Mesothelial cell of epicardium (in vitro differentiated cells): Measurements from ENCODE around the gene KLRK1. TPM values are rescaled to one million over a fixed set of nuclear protein-coding genes. Genes with fewer than 3 reads are reported as not detected.
"Not testable (repeated sequence)": the region's sequence is repeated elsewhere in the genome, so short reads cannot be mapped to it uniquely, and the experiment has no call there.

Experiments
- DNase-seq, 2 experiments: peaks; one replicate each; pipeline ENCODE4 v3.0.0; 2021; ENCODE audit warnings: low spot score in 2 of 2; ENCODE audit not compliant: unreplicated experiment in 2 of 2
- H3K27ac Mint-ChIP-seq: 2 replicates; pipeline ENCODE4 v1.8.0; 2021; ENCODE audit warnings: mixed read lengths
- H3K27me3 Mint-ChIP-seq: 2 replicates; pipeline ENCODE4 v1.8.0; 2021; ENCODE audit warnings: low read depth, mixed read lengths
- H3K36me3 Mint-ChIP-seq: 2 replicates; pipeline ENCODE4 v1.8.0; 2021; ENCODE audit warnings: mixed read lengths
- H3K4me1 Mint-ChIP-seq: 2 replicates; pipeline ENCODE4 v1.8.0; 2021; ENCODE audit warnings: mixed read lengths
- H3K4me3 Mint-ChIP-seq: 2 replicates; pipeline ENCODE4 v1.8.0; 2021; ENCODE audit warnings: mild to moderate bottlenecking, moderate library complexity, mixed read lengths
- H3K9me3 Mint-ChIP-seq: 2 replicates; pipeline ENCODE4 v1.8.0; 2021; ENCODE audit warnings: mixed read lengths
- total RNA-seq: library from RNA; stranded (reverse); gene quantifications from 3 replicates; pipeline ENCODE4 v1.2.1, GENCODE V29; 2021
- TF ChIP-seq, protein P1 (sequence below): fragments of 200-600 bp; sonication (generic); IDR thresholded peaks from one replicate; pipeline ENCODE4 v1.5.0; 2021; ENCODE audit warnings: antibody characterized with exemption; ENCODE audit not compliant: unreplicated experiment

The KLRK1 gene
- total RNA-seq, 1 donor from 2014 or later: not detected

DNA sequence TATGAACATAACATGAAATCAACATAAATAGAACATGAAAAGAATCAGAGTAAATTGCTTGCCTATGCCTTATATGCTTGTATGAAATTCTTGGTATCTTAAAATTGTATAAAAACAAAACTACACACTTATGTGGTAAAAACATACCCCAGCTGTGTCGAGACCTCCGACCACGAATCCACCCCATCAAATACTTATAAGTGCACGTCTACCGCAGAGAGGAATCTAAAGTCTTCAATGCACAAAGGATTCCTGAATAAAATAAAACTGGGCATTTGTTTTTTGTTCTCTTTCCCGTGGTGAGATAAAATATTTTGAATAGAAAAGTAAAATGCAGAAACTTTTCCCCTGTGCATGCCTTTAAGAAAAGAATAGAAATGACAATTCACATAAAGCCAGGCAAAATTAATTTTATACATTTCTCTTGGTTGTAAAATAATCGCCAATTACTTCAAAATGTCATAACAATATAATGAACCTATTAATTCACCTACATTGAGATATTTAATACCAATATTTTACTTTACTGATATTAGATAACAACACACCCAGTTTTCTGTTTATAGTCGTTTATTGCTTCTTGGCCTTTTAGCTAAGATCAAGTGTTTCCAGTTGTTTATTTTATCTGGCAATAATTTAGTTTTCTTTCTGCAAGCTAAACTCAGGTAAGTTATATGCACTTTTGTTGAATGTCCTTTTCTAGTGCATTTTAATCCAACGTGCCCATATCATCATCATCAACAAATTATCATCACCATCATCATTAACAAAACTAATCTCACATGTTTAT is 1.0 kb downstream of the KLRK1 start:
- Mint-ChIP-seq H3K27me3 (no peaks in the 10 kb centered on the region), H3K27ac (no peak overlapping the region), H3K9me3 (peaks cover 12% of the 10 kb centered on the region), H3K4me1 (no peaks in the 10 kb centered on the region), H3K36me3 (peaks cover 8% of the 10 kb centered on the region), H3K4me3 (no peak overlapping the region)
- no peak for DNase-seq
- TF ChIP-seq, protein P1, sequence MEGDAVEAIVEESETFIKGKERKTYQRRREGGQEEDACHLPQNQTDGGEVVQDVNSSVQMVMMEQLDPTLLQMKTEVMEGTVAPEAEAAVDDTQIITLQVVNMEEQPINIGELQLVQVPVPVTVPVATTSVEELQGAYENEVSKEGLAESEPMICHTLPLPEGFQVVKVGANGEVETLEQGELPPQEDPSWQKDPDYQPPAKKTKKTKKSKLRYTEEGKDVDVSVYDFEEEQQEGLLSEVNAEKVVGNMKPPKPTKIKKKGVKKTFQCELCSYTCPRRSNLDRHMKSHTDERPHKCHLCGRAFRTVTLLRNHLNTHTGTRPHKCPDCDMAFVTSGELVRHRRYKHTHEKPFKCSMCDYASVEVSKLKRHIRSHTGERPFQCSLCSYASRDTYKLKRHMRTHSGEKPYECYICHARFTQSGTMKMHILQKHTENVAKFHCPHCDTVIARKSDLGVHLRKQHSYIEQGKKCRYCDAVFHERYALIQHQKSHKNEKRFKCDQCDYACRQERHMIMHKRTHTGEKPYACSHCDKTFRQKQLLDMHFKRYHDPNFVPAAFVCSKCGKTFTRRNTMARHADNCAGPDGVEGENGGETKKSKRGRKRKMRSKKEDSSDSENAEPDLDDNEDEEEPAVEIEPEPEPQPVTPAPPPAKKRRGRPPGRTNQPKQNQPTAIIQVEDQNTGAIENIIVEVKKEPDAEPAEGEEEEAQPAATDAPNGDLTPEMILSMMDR: no peak

GRCh38 chr12:10387498-10387897 is 2.3 kb downstream of the KLRK1 start:
- not testable (repeated sequence) for H3K27me3 Mint-ChIP-seq, H3K4me1 Mint-ChIP-seq, DNase-seq, H3K4me3 Mint-ChIP-seq, H3K27ac Mint-ChIP-seq
- peaks cover 24% of the 10 kb centered on the region for H3K9me3 Mint-ChIP-seq
- peaks cover 18% of the 10 kb centered on the region for H3K36me3 Mint-ChIP-seq

DNA sequence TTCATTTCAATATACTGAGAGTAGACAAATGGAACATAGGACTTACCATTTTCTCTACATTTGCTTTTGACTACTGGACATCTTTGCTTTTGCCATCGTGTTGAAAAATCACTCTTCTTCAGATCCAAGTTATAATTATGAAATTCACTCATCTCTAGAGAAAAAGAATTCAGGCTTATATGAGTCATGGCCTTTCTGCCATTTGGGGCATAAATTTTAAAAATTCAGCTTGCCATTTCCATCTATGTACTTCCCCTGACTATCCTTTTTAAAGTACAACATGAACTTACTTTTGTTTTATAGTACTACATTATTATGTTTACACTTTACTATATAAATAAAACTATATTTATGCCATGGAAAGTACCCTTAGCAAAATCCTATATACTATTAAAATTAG is 3.0 kb downstream of the KLRK1 start:
- H3K4me1 Mint-ChIP-seq: no peaks in the 10 kb centered on the region
- peaks cover 24% of the 10 kb centered on the region for H3K9me3 Mint-ChIP-seq
- H3K27ac Mint-ChIP-seq: no peak overlapping the region

GRCh38 chr12:10385166-10385613 is 4.7 kb downstream of the KLRK1 start:
- TF ChIP-seq, protein P1: no peak
- Mint-ChIP-seq H3K4me3 (no peak overlapping the region), H3K4me1 (no peaks in the 10 kb centered on the region), H3K27ac (no peak overlapping the region), H3K27me3 (no peaks in the 10 kb centered on the region), H3K9me3 (peaks cover 29% of the 10 kb centered on the region), H3K36me3 (peaks cover 41% of the 10 kb centered on the region)
- DNase-seq: no peak

More for the DNA sequence above, 3.0 kb downstream of the KLRK1 start:
- Mint-ChIP-seq H3K36me3 (peaks cover 24% of the 10 kb centered on the region), H3K27me3 (no peaks in the 10 kb centered on the region), H3K4me3 (no peak overlapping the region)
- DNase-seq: no peak
- TF ChIP-seq, protein P1: no peak

- TF ChIP-seq, protein P1: no peak
- Mint-ChIP-seq H3K27me3 (no peaks in the 10 kb centered on the region), H3K4me3 (no peak overlapping the region), H3K27ac (no peak overlapping the region), H3K4me1 (no peaks in the 10 kb centered on the region), H3K36me3 (peaks cover 45% of the 10 kb centered on the region), H3K9me3 (peaks cover 29% of the 10 kb centered on the region)
- DNase-seq: no peak
Measured at GRCh38 chr12:10384191-10384590, 5.7 kb downstream of the KLRK1 start.

DNA sequence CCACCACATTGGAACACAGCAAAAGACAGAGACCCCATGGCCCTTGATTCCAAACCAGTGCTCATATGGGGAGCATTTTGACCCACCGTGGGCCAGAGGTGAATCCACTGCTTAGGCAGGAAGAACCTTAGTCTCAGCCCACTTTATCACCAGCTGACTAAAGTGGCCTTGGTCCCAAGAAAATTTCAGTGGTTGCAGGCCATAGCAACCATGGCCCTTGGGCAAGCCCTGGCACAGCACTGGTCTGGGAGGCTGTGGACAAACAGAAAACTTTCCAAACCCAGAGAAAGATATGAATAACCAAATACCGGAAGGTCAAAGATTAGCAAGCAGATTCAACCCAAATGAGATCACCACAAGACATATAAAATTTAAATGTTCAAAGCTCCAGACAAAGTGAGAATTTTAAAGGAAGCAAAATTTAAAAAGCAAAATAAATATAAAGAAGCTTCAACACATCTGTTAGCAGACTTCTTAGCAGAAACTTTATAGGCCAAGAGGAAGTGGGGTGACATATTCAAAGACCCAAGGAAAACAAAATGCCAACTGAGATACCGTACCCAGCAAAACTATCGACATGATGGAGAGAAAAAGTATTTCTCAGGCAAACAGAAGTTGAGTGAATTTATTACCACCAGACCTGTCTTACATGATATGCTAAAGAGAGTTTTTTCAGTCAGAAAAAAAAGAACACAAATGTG is 7.8 kb downstream of the KLRK1 start:
- Mint-ChIP-seq H3K27me3 (no peaks in the 10 kb centered on the region), H3K27ac (no peak overlapping the region), H3K4me3 (no peak overlapping the region), H3K36me3 (peaks cover 49% of the 10 kb centered on the region), H3K4me1 (no peaks in the 10 kb centered on the region), H3K9me3 (peaks cover 29% of the 10 kb centered on the region)
- TF ChIP-seq, protein P1: no peak
- DNase-seq: no peak

- not testable (repeated sequence) for DNase-seq, H3K27ac Mint-ChIP-seq, H3K4me3 Mint-ChIP-seq, H3K4me1 Mint-ChIP-seq, H3K27me3 Mint-ChIP-seq
- Mint-ChIP-seq H3K9me3 (peaks cover 19% of the 10 kb centered on the region), H3K36me3 (peaks cover 54% of the 10 kb centered on the region)
Measured at GRCh38 chr12:10378737-10379136, 11.1 kb downstream of the KLRK1 start.
